Measurements from ENCODE around the gene IDH3B. TPM values are rescaled to one million over a fixed set of nuclear protein-coding genes. Genes with fewer than 3 reads are reported as not detected.

Gene IDH3B
- total RNA-seq, 6 experiments from 2014 or later: 37.6 to 78.1 (median 43.6) TPM

- no peaks in the 10 kb centered on the region for H3K36me3 ChIP-seq
- DNase-seq (no peak), ATAC-seq (no peak)
- H3K4me3 ChIP-seq: no peak overlapping the region
- no peaks in the 10 kb centered on the region for H3K4me1 ChIP-seq
- WGBS (ENCODE audit: insufficient coverage, low coverage, low lambda C conversion rate, missing lambda C conversion rate): 64% methylated on average over 3 of the region's 4 CpGs
- intact Hi-C loops (cut with DNase I): no loop called here
- no peaks in the 10 kb centered on the region for H3K9me3 ChIP-seq
- no peak overlapping the region for H3K27ac ChIP-seq
- no peaks in the 10 kb centered on the region for H3K27me3 ChIP-seq
- TF ChIP-seq POLR2A (IDR thresholded peaks at IDR 0.05): no peak
- TF ChIP-seq, protein P1, sequence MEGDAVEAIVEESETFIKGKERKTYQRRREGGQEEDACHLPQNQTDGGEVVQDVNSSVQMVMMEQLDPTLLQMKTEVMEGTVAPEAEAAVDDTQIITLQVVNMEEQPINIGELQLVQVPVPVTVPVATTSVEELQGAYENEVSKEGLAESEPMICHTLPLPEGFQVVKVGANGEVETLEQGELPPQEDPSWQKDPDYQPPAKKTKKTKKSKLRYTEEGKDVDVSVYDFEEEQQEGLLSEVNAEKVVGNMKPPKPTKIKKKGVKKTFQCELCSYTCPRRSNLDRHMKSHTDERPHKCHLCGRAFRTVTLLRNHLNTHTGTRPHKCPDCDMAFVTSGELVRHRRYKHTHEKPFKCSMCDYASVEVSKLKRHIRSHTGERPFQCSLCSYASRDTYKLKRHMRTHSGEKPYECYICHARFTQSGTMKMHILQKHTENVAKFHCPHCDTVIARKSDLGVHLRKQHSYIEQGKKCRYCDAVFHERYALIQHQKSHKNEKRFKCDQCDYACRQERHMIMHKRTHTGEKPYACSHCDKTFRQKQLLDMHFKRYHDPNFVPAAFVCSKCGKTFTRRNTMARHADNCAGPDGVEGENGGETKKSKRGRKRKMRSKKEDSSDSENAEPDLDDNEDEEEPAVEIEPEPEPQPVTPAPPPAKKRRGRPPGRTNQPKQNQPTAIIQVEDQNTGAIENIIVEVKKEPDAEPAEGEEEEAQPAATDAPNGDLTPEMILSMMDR (IDR thresholded peaks at IDR 0.05): no peak
Measured at GRCh38 chr20:2673453-2673852, 9.4 kb upstream of the IDH3B start.

- intact Hi-C loops (cut with DNase I): no loop called here
- TF ChIP-seq POLR2A (IDR thresholded peaks at IDR 0.05): no peak
- TF ChIP-seq, protein P1 (IDR thresholded peaks at IDR 0.05): no peak
- Histone ChIP-seq H3K27ac (no peak overlapping the region), H3K4me3 (no peak overlapping the region), H3K9me3 (no peaks in the 10 kb centered on the region), H3K27me3 (no peaks in the 10 kb centered on the region), H3K4me1 (no peaks in the 10 kb centered on the region), H3K36me3 (no peaks in the 10 kb centered on the region)
- ATAC-seq (no peak), DNase-seq (no peak)
- 69% methylated on average over 3 of the region's 3 CpGs for WGBS (ENCODE audit: insufficient coverage, low coverage, low lambda C conversion rate, missing lambda C conversion rate)
Measured at GRCh38 chr20:2672446-2672845, 8.4 kb upstream of the IDH3B start.

- H3K27ac ChIP-seq: no peak overlapping the region
- H3K9me3 ChIP-seq: no peaks in the 10 kb centered on the region
- DNase-seq (no peak), ATAC-seq (no peak)
- H3K4me1 ChIP-seq: no peaks in the 10 kb centered on the region
- H3K36me3 ChIP-seq: no peaks in the 10 kb centered on the region
- intact Hi-C loops (cut with DNase I): no loop called here
- no peaks in the 10 kb centered on the region for H3K27me3 ChIP-seq
- TF ChIP-seq, protein P1 (IDR thresholded peaks at IDR 0.05): no peak
- TF ChIP-seq POLR2A (IDR thresholded peaks at IDR 0.05): no peak
- WGBS (ENCODE audit: insufficient coverage, low coverage, low lambda C conversion rate, missing lambda C conversion rate): 18% methylated on average over 4 of the region's 4 CpGs
- H3K4me3 ChIP-seq: no peak overlapping the region
Measured at GRCh38 chr20:2671977-2672376, 8.0 kb upstream of the IDH3B start.

DNA sequence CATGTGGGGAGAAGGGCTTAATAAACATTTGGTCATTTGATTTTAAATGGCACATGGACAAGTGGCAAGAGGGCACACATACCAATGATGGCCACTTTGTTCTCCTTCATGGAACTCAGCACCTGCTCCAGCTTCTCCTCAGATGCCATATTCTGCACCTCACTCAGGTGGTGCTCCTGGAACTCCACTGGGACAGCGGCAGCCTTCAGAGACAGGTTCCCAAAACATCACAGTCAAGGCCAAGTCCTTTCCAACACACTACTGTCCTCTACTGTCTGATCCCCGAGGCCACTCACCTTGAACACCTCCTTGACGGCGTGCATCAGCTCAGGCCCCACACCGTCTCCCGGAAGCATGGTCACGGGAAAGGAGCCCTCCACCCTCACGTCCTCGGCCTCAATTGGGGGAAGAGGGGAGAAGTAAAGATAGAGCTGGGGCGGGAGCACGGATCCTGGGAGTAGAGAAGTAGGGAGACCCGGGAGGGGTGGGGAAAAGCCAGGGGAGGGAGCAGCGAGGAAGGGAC is 591 bp downstream of the IDH3B start:
- peak overlapping the region; percentile 86 to 92 (median 89) for H3K4me3 ChIP-seq
- 1% methylated on average over 13 of the region's 13 CpGs for WGBS (ENCODE audit: insufficient coverage, low coverage, low lambda C conversion rate, missing lambda C conversion rate)
- no peaks in the 10 kb centered on the region for H3K27me3 ChIP-seq
- H3K4me1 ChIP-seq: peaks cover 0 to 5% (median 2%) of the 10 kb centered on the region in 4 donors
- intact Hi-C loops (cut with DNase I): no loop called here
- no peaks in the 10 kb centered on the region for H3K9me3 ChIP-seq
- ATAC-seq (no peak), DNase-seq (no peak)
- H3K36me3 ChIP-seq: peaks cover 0 to 38% (median 13%) of the 10 kb centered on the region in 4 donors
- peak overlapping the region; percentile 79 to 91 (median 82) for H3K27ac ChIP-seq
- no peak for TF ChIP-seq POLR2A (IDR thresholded peaks at IDR 0.05)
- TF ChIP-seq, protein P1 (IDR thresholded peaks at IDR 0.05): no peak

DNA sequence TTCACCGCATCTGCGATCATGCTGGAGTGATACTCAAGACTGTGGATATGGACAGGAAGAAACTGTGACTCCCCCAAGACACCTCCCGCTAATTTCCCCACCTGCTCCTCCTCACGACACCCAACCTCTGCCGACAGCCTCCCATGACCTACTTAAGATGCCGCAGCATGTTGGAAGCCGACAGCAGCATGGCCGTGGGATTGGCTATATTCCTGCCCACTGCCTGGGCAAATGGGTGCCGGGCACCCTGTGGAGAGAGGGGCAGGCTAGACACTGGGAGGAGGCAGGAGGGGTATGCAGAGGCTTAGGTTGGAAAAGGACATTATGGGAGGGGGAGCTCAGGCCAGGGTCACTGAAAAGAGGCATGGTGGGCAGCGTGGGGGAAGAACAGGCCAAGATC is 4.5 kb downstream of the IDH3B start:
- ATAC-seq: no peak
- Histone ChIP-seq H3K27me3 (no peaks in the 10 kb centered on the region), H3K36me3 (peaks cover 9 to 77% (median 42%) of the 10 kb centered on the region in 4 donors), H3K4me1 (peaks cover 0 to 5% (median 2%) of the 10 kb centered on the region in 4 donors), H3K4me3 (no peak overlapping the region), H3K27ac (no peak overlapping the region), H3K9me3 (no peaks in the 10 kb centered on the region)
- TF ChIP-seq, protein P1 (IDR thresholded peaks at IDR 0.05): no peak
- TF ChIP-seq POLR2A (IDR thresholded peaks at IDR 0.05): no peak
- WGBS (ENCODE audit: insufficient coverage, low coverage, low lambda C conversion rate, missing lambda C conversion rate): 96% methylated on average over 9 of the region's 10 CpGs
- no peak for DNase-seq
- intact Hi-C loops (cut with DNase I): no loop called here
